Ishikawa (cell line): ENCODE measurements around the gene RGS9.

Experiments used
- CREB1 ChIP-seq: IDR thresholded peaks from 2 replicates; pipeline ENCODE4 v1.6.1; 2012; ENCODE audit warnings: low read depth
- EP300 ChIP-seq: IDR thresholded peaks from 2 replicates; pipeline ENCODE4 v1.6.1; 2012; ENCODE audit warnings: borderline replicate concordance
- FOXM1 ChIP-seq: IDR thresholded peaks from 2 replicates; pipeline ENCODE4 v1.6.1; 2012; ENCODE audit warnings: low read depth, borderline replicate concordance
- MAX ChIP-seq: IDR thresholded peaks from 2 replicates; pipeline ENCODE4 v1.6.1; 2012
- RAD21 ChIP-seq: IDR thresholded peaks from 2 replicates; pipeline ENCODE4 v1.6.1; 2012; ENCODE audit warnings: low read depth
- REST ChIP-seq: IDR thresholded peaks from 2 replicates; pipeline ENCODE4 v1.6.1; 2012; ENCODE audit warnings: low read depth, mild to moderate bottlenecking
- TAF1 ChIP-seq: IDR thresholded peaks from 2 replicates; pipeline ENCODE4 v1.6.1; 2012; ENCODE audit warnings: low read depth, mild to moderate bottlenecking
- TEAD4 ChIP-seq: IDR thresholded peaks from 2 replicates; pipeline ENCODE4 v1.6.1; 2012
- USF1 ChIP-seq: IDR thresholded peaks from 2 replicates; pipeline ENCODE4 v1.6.1; 2012
- YY1 ChIP-seq: IDR thresholded peaks from 2 replicates; pipeline ENCODE4 v1.6.1; 2012; ENCODE audit warnings: low read depth

DNA sequence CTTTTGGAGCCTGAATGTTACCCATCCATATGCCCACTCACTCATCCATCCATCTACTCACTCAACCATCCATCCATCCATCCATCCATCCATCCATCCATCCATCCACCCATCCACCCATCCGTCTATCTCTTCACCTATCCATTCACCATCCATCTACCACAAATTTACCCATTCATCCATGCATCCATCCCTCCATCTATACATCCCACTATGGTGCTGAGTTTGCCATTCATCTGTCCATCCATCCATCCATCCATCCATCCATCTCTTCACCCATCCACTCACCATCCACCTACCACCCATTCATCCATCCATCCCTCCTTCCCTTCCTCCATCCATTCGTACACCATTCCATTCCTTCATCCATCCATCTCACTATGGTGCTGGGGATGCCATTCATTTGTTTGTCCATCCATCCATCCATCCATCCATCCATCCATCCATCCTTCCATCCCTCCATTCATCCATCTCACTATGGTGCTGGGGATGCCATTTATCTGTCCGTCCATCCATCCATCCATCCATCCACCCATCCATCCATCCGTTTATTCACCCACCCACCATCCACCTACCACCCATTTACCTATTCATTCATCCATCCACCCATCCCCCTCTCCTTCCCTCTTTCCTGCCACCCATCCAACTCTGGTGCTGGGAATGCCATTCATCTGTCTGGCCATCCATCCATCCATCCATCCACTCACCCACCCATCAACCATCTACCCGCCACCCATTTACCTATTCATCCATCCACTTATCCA, 39.7 kb downstream of the RGS9 start:
- no peak for TF ChIP-seq EP300
- no peak for TF ChIP-seq MAX
- TF ChIP-seq TEAD4: no peak
- no peak for TF ChIP-seq TAF1
- no peak for TF ChIP-seq YY1
- no peak for TF ChIP-seq RAD21
- TF ChIP-seq REST: no peak
- no peak for TF ChIP-seq USF1
- no peak for TF ChIP-seq FOXM1
- no peak for TF ChIP-seq CREB1
